GM12865 (cell line): ENCODE measurements around the gene ZNF474.

Experiments used
- DNase-seq: peaks from one replicate; pipeline ENCODE4 v3.0.0; 2010; ENCODE audit warnings: low read depth
- H3K4me3 ChIP-seq: 2 replicates; pipeline ENCODE4 v1.5.1; 2011; ENCODE audit warnings: mild to moderate bottlenecking, low read depth, low read length, control low read depth
- TF ChIP-seq, protein P1 (sequence below): IDR thresholded peaks from 2 replicates; pipeline ENCODE4 v1.5.1; 2011; ENCODE audit warnings: low read length, control low read depth, low read depth, inconsistent platforms; ENCODE audit not compliant: insufficient read depth; ENCODE audit errors: missing control alignments

Gene ZNF474

GRCh38 chr5:122105909-122106308 is 23.4 kb upstream of the ZNF474 start:
- TF ChIP-seq, protein P1, sequence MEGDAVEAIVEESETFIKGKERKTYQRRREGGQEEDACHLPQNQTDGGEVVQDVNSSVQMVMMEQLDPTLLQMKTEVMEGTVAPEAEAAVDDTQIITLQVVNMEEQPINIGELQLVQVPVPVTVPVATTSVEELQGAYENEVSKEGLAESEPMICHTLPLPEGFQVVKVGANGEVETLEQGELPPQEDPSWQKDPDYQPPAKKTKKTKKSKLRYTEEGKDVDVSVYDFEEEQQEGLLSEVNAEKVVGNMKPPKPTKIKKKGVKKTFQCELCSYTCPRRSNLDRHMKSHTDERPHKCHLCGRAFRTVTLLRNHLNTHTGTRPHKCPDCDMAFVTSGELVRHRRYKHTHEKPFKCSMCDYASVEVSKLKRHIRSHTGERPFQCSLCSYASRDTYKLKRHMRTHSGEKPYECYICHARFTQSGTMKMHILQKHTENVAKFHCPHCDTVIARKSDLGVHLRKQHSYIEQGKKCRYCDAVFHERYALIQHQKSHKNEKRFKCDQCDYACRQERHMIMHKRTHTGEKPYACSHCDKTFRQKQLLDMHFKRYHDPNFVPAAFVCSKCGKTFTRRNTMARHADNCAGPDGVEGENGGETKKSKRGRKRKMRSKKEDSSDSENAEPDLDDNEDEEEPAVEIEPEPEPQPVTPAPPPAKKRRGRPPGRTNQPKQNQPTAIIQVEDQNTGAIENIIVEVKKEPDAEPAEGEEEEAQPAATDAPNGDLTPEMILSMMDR = no peak
- DNase-seq = no peak

GRCh38 chr5:122107016-122107415 is 22.3 kb upstream of the ZNF474 start:
- TF ChIP-seq, protein P1 = no peak
- DNase-seq = no peak
- H3K4me3 ChIP-seq = no peak overlapping the region

More at GRCh38 chr5:122105909-122106308, 23.4 kb upstream of the ZNF474 start:
- no peak overlapping the region for H3K4me3 ChIP-seq

DNA sequence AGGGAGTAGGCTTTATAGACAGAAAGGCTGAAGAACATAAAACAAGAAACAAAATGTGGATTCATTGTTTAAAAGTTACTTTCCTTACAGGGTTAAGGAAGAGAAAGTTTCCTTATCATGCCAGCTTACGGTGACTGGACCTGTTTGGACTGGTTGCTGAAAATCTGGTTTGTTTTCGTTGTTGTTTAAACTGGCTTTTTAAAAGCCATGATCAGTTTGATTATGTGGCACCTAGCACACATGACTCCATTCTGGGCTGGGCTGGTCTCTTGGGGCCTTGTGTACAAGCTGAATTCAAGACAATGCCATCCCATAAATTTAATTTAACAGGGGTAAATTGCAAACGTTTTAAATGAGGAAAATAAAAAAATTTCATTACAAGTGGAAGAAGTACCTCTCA is 18.4 kb upstream of the ZNF474 start:
- H3K4me3 ChIP-seq = no peak overlapping the region
- DNase-seq = no peak
- TF ChIP-seq, protein P1 = no peak

DNA sequence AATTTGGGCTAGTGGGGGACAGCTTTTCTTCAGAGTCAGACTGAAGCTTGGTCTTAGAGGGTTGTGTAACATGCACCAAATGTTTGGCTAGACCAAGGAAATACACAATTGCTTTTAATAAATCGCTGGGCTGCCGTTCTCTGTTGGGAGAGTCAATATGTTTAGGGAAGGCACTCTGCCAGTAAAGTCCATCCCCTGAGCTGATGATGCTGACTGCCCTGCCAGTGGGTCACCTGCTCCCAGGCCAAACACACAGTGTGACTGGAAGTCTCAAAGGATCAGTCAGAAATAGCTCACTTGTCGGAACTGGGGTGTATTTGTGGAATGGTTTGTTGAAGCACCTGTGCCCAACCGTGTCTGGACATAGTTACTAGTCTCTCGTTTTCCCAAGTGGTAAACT is 17.9 kb upstream of the ZNF474 start:
- DNase-seq = no peak

DNA sequence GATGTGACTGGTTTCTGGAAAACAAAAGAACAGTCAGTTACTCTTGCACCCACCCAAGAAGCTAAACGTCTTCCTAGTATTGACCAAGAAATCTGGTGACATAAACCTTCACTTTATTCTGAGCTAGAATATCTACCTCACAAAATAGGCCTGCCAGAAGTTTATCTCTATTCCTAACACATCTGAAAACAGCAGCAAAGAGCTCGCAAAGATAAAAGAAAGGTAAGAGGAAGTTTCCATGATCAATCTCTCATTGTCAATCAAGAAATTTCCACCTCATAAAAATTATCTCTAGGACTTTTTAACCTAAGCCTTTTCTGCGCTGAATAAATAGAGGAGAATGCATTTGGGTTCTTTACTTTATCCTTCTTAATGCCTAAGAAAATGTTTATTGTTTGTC is 17.3 kb upstream of the ZNF474 start:
- no peak overlapping the region for H3K4me3 ChIP-seq
- TF ChIP-seq, protein P1 = no peak
- DNase-seq = no peak

More for the DNA sequence above, 17.9 kb upstream of the ZNF474 start:
- no peak overlapping the region for H3K4me3 ChIP-seq
- TF ChIP-seq, protein P1 = no peak

DNA sequence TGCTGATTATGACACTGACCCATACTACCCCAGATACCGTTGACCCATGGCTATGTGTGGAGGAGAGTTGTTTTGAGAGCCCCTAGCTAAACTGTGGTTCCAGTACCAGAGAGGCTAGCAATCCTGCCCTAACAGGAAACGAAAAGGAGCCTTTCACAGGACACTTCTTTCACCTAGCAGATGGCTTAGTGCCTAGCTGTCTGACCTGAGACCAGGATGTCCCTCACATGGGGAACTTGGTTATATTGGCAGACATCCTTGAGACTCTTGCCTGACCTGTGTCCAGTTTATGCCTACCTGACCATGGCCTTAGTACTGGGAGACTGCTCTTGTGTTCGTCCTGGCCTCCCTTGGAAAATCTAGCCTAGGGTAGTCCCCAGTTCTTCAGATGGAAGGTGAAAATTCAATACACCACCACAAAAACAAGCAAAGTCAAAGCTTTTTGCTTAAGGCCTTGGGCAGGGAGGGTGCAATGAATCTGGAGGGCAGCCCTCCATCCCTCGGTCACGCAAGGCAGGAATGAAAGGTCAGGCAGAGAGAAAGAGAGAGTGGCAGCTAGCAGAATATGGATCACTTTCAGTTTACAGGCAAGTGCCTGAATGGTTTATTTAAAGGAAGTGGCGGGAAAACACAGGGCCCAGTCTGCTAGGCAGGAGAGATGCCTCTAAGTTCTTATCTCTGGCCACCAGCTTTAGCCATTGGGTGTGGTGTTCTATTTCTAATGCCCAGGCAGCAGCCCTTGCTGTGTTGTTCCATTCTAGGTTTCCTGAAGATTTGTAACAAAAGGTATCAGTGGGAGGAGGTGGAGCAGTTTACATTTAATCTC is 16.4 kb upstream of the ZNF474 start:
- DNase-seq = no peak
- H3K4me3 ChIP-seq = no peak overlapping the region
- TF ChIP-seq, protein P1 = no peak

GRCh38 chr5:122114501-122114900 is 14.8 kb upstream of the ZNF474 start:
- no peak for DNase-seq
- no peak overlapping the region for H3K4me3 ChIP-seq
- TF ChIP-seq, protein P1 = no peak
